HEK293T (cell line): ENCODE data around the gene XPR1.

ENCODE experiments used
- CTCF ChIA-PET: fragments of 350-600 bp; formaldehyde crosslinking; extraction: SDS; loops from one replicate; lab custom pipeline; 2021; ENCODE audit warnings: antibody characterized with exemption, inconsistent platforms; lab: Yijun Ruan, JAX
- POLR2A ChIA-PET: fragments of 350-600 bp; formaldehyde crosslinking; extraction: SDS; loops from one replicate; lab custom pipeline; 2020; ENCODE audit warnings: antibody characterized with exemption, inconsistent platforms; lab: Yijun Ruan, JAX
- DNase-seq: peaks from one replicate; pipeline ENCODE4 v3.0.0; 2012; ENCODE audit warnings: mixed read lengths; ENCODE audit errors: extremely low spot score
- ARNT ChIP-seq: fragments of 450-650 bp; IDR thresholded peaks from 2 replicates; pipeline ENCODE4 v1.6.1; 2017; ENCODE audit warnings: mild to moderate bottlenecking
- BHLHE40 ChIP-seq: fragments of 450-650 bp; IDR thresholded peaks from 2 replicates; pipeline ENCODE4 v1.6.1; 2016; ENCODE audit warnings: mild to moderate bottlenecking, moderate library complexity, borderline replicate concordance
- CTBP1 ChIP-seq: fragments of 450-650 bp; IDR thresholded peaks from 2 replicates; pipeline ENCODE4 v1.6.1; 2016; ENCODE audit warnings: borderline replicate concordance
- ELF4 ChIP-seq: fragments of 450-650 bp; IDR thresholded peaks from 2 replicates; pipeline ENCODE4 v1.6.1; 2017; ENCODE audit warnings: antibody characterized with exemption
- FOXA1 ChIP-seq: fragments of 450-650 bp; IDR thresholded peaks from 2 replicates; pipeline ENCODE4 v1.6.1; 2016; ENCODE audit warnings: mild to moderate bottlenecking
- FOXK2 ChIP-seq: fragments of 450-650 bp; IDR thresholded peaks from 2 replicates; pipeline ENCODE4 v1.6.1; 2016; ENCODE audit warnings: mild to moderate bottlenecking
- FOXM1 ChIP-seq: fragments of 450-650 bp; IDR thresholded peaks from 2 replicates; pipeline ENCODE4 v1.6.1; 2017; ENCODE audit warnings: mild to moderate bottlenecking, borderline replicate concordance
- HDGF ChIP-seq: fragments of 450-650 bp; IDR thresholded peaks from 2 replicates; pipeline ENCODE4 v1.6.1; 2017; ENCODE audit warnings: antibody characterized with exemption, borderline replicate concordance
- L3MBTL2 ChIP-seq: fragments of 450-650 bp; conservative IDR thresholded peaks from 2 replicates; pipeline ENCODE4 v1.6.1; 2016; ENCODE audit warnings: mild to moderate bottlenecking
- LEF1 ChIP-seq: fragments of 450-650 bp; IDR thresholded peaks from 2 replicates; pipeline ENCODE4 v1.6.1; 2017; ENCODE audit warnings: mild to moderate bottlenecking, borderline replicate concordance
- NFRKB ChIP-seq: fragments of 450-650 bp; IDR thresholded peaks from 2 replicates; pipeline ENCODE4 v1.6.1; 2016; ENCODE audit warnings: mild to moderate bottlenecking, moderate library complexity
- PKNOX1 ChIP-seq: fragments of 450-650 bp; IDR thresholded peaks from 2 replicates; pipeline ENCODE4 v1.6.1; 2016
- SP1 ChIP-seq: fragments of 450-650 bp; IDR thresholded peaks from 2 replicates; pipeline ENCODE4 v1.6.1; 2017
- SUZ12 ChIP-seq: fragments of 450-650 bp; IDR thresholded peaks from 2 replicates; pipeline ENCODE4 v1.6.1; 2016; ENCODE audit warnings: mild to moderate bottlenecking
- TARDBP ChIP-seq: fragments of 450-650 bp; IDR thresholded peaks from 2 replicates; pipeline ENCODE4 v1.6.1; 2016
- ZNF384 ChIP-seq: fragments of 450-650 bp; IDR thresholded peaks from 2 replicates; pipeline ENCODE4 v1.6.1; 2016

The XPR1 gene

GRCh38 chr1:180600343-180600742 is 31.5 kb upstream of the XPR1 start:
- CTCF ChIA-PET, result interaction anchor here (0.5 kb wide), 1 partner anchor 9 kb away, joined by 3 read pairs; no protein-coding TSS in a partner anchor
- TF ChIP-seq NFRKB, result no peak
- TF ChIP-seq FOXA1, result no peak
- TF ChIP-seq CTBP1, result no peak
- no peak for TF ChIP-seq ELF4
- no peak for TF ChIP-seq SP1
- no peak for TF ChIP-seq ZNF384
- no peak for TF ChIP-seq FOXM1
- TF ChIP-seq HDGF, result no peak
- TF ChIP-seq SUZ12, result no peak
- no peak for TF ChIP-seq PKNOX1
- TF ChIP-seq ARNT, result no peak
- TF ChIP-seq BHLHE40, result no peak
- TF ChIP-seq TARDBP, result no peak
- no peak for TF ChIP-seq L3MBTL2
- no peak for TF ChIP-seq LEF1
- no peak for TF ChIP-seq FOXK2
- POLR2A ChIA-PET, result no interaction called here
- DNase-seq, result no peak

- ChIA-PET POLR2A (no interaction called here), CTCF (no interaction called here)
- DNase-seq, result no peak
- TF ChIP-seq FOXK2 (no peak), LEF1 (no peak), ARNT (no peak), ELF4 (no peak), ZNF384 (no peak), SP1 (no peak), NFRKB (no peak), FOXA1 (no peak), HDGF (no peak)
Observed at GRCh38 chr1:180601512-180601911, 30.3 kb upstream of the XPR1 start.

GRCh38 chr1:180603223-180603849 is 28.5 kb upstream of the XPR1 start:
- TF ChIP-seq BHLHE40 (no peak), NFRKB (no peak), ELF4 (no peak), ARNT (no peak), FOXK2 (no peak), CTBP1 (no peak), ZNF384 (no peak), SP1 (no peak), FOXM1 (no peak)
- CTCF ChIA-PET, result no interaction called here
- DNase-seq, result no peak
- POLR2A ChIA-PET, result no interaction called here

GRCh38 chr1:180603850-180604226 is 28.0 kb upstream of the XPR1 start:
- POLR2A ChIA-PET, result no interaction called here
- CTCF ChIA-PET, result no interaction called here
- TF ChIP-seq ZNF384 (no peak), ARNT (no peak), ELF4 (no peak), LEF1 (no peak), TARDBP (no peak), CTBP1 (no peak), FOXK2 (no peak), BHLHE40 (no peak), SUZ12 (no peak), PKNOX1 (no peak), NFRKB (no peak), FOXA1 (no peak), HDGF (no peak), FOXM1 (no peak), SP1 (no peak), L3MBTL2 (no peak)
- no peak for DNase-seq

- POLR2A ChIA-PET, result no interaction called here
- no peak for DNase-seq
- CTCF ChIA-PET, result no interaction called here
- TF ChIP-seq TARDBP (no peak), HDGF (no peak), CTBP1 (no peak), ZNF384 (no peak), PKNOX1 (no peak), ARNT (no peak), NFRKB (no peak), FOXA1 (no peak), ELF4 (no peak), BHLHE40 (no peak), L3MBTL2 (no peak), SP1 (no peak), SUZ12 (no peak), FOXK2 (no peak)
Observed at GRCh38 chr1:180606155-180606554, 25.7 kb upstream of the XPR1 start.
